ENCODE measurements around the gene ADGRG3. TPM values are rescaled to one million over a fixed set of nuclear protein-coding genes. Genes with fewer than 3 reads are reported as not detected.

ADGRG3 gene
- total and polyA plus RNA-seq, 9 of the 15 experiments (the other 6 are each of a cell fraction or from before 2014, with no cell fraction given) = 0.09 to 0.52 (median 0.14) TPM; not detected in 3

- CTCF ChIA-PET (ENCODE audit: low intra/inter-chr PET ratio) = interaction anchor here (1.2 kb wide), 1 partner anchor 54 kb away, joined by 8 read pairs; no protein-coding TSS in a partner anchor
- FAIRE-seq = no peak
- Histone ChIP-seq H2AFZ (ENCODE audit: low read depth, low read length) (no peak overlapping the region), H3K27ac (ENCODE audit: extremely low read depth, low read depth, low read length) (no peak overlapping the region), H3K9me1 (ENCODE audit: control insufficient read depth, insufficient read depth, low read length) (no peaks in the 10 kb centered on the region), H3K27me3 (ENCODE audit: control insufficient read depth in 2 of 2, insufficient read depth in 2 of 2, low read length in 2 of 2) (peaks cover 0 to 11% of the 10 kb centered on the region in 2 experiments; a peak in 4 of 5 replicates), H4K20me1 (replicated peaks; ENCODE audit: control insufficient read depth, insufficient read depth, low read length) (peaks cover 7% of the 10 kb centered on the region), H3K9me3 (replicated peaks; ENCODE audit: control insufficient read depth, insufficient read depth, low read depth, low read length) (peaks cover 3% of the 10 kb centered on the region), H3K4me2 (ENCODE audit: insufficient read depth, low read length) (no peak overlapping the region), H3K4me1 (replicated peaks in 1 of 2; ENCODE audit: control insufficient read depth in 2 of 2, insufficient read depth in 2 of 2, low read length in 2 of 2) (peaks cover 0 to 2% of the 10 kb centered on the region in 2 experiments; a peak in 1 of 5 replicates), H3K4me3 (no peak overlapping the region), H3K9ac (ENCODE audit: insufficient read depth in 1 of 2, low read depth in 2 of 2, low read length in 2 of 2) (no peak overlapping the region), H3K36me3 (ENCODE audit: control insufficient read depth, insufficient read depth, low read length) (no peaks in the 10 kb centered on the region), H3K79me2 (ENCODE audit: control insufficient read depth, insufficient read depth, low read length) (no peaks in the 10 kb centered on the region)
- no peak for ATAC-seq
- in situ Hi-C loops (cut with MboI) (loop anchor here (5.0 kb wide), 1 partner anchor 59 kb away; no protein-coding TSS in a partner anchor), intact Hi-C loops (cut with micrococcal nuclease) (loop anchor here (5.0 to 10.0 kb wide), 3 partner anchors 91 to 349 kb away; partner anchors contain the start of gene KATNB1)
- POLR2A ChIA-PET = interaction anchor here (0.5 to 1.3 kb wide), 7 partner anchors 17 to 77 kb away, joined by 3 to 6 read pairs (median 4); no protein-coding TSS in a partner anchor
- 8% methylated on average over 19 of the region's 24 CpGs for WGBS (ENCODE audit: insufficient coverage, low coverage, missing lambda C conversion rate)
- BruUV-seq (replicated peaks) = no TSS peak
- TF ChIP-seq MLLT1 (IDR thresholded peaks at IDR 0.05) = no peak
- no peak for TF ChIP-seq ASH1L (IDR thresholded peaks at IDR 0.05; ENCODE audit: borderline replicate concordance, low read depth, partially characterized antibody)
- no peak for DNase-seq (ENCODE audit: extremely low read depth in 1 of 4, low spot score in 3 of 4)
Measured at GRCh38 chr16:57645691-57646387, 22.3 kb upstream of the ADGRG3 start.
